ACC112 (cell line): ENCODE measurements around the gene MLLT3.

Experiments
- H2AFZ ChIP-seq: fragments of 200-600 bp; sonication (generic); one replicate; pipeline ENCODE4 v1.6.0; 2017; ENCODE audit warnings: antibody characterized with exemption, low read length; ENCODE audit not compliant: unreplicated experiment
- H3K27ac ChIP-seq: fragments of 200-600 bp; sonication (generic); 2 replicates; pipeline ENCODE4 v1.5.1; 2014; ENCODE audit warnings: low read depth, mild to moderate bottlenecking, antibody characterized with exemption, low read length, moderate library complexity
- H3K27me3 ChIP-seq: fragments of 200-600 bp; sonication (generic); 2 replicates; pipeline ENCODE4 v1.6.1; 2014; ENCODE audit warnings: mild to moderate bottlenecking, antibody characterized with exemption, low read length, moderate library complexity, mixed read lengths; ENCODE audit not compliant: insufficient read depth
- H3K36me3 ChIP-seq: fragments of 200-600 bp; sonication (generic); 2 replicates; pipeline ENCODE4 v1.6.1; 2016; ENCODE audit warnings: mild to moderate bottlenecking, antibody characterized with exemption, low read length, moderate library complexity, mixed read lengths; ENCODE audit not compliant: insufficient read depth
- H3K4me1 ChIP-seq: fragments of 200-600 bp; sonication (generic); one replicate; pipeline ENCODE4 v1.6.1; 2016; ENCODE audit warnings: low read length, mixed read lengths; ENCODE audit not compliant: insufficient read depth, unreplicated experiment, control insufficient read depth
- H3K4me3 ChIP-seq: fragments of 200-600 bp; sonication (generic); 2 replicates; pipeline ENCODE4 v1.5.1; 2014; ENCODE audit warnings: mild to moderate bottlenecking, low read depth, low read length
- H3K79me2 ChIP-seq: fragments of 200-600 bp; sonication (generic); one replicate; pipeline ENCODE4 v1.6.0; 2016; ENCODE audit warnings: low read length; ENCODE audit not compliant: control insufficient read depth, unreplicated experiment, insufficient read depth

MLLT3 gene

DNA sequence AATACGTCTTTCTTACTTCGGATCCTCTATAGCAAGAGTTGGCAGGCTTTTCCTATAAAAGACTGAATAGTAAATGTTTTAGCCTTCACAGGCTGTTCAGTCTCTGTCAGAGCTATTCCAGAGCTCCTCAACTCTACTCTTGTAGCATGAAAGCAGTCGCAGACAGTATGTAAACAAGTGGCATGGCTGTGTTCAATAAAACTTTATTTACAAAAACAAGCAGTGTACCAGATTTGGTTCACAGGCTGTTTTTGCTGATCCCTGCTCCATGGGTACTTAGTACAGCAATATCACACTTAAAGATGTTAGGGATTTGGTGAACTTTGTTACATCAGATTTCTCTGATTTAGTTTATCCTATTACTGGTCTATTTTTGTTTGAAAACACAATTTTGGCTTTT is 235.2 kb downstream of the MLLT3 start:
- Histone ChIP-seq H3K27me3 (no peaks in the 10 kb centered on the region), H2AFZ (no peak overlapping the region), H3K79me2 (no peaks in the 10 kb centered on the region), H3K36me3 (no peaks in the 10 kb centered on the region), H3K4me1 (peaks cover 6% of the 10 kb centered on the region), H3K27ac (no peak overlapping the region), H3K4me3 (no peak overlapping the region)

DNA sequence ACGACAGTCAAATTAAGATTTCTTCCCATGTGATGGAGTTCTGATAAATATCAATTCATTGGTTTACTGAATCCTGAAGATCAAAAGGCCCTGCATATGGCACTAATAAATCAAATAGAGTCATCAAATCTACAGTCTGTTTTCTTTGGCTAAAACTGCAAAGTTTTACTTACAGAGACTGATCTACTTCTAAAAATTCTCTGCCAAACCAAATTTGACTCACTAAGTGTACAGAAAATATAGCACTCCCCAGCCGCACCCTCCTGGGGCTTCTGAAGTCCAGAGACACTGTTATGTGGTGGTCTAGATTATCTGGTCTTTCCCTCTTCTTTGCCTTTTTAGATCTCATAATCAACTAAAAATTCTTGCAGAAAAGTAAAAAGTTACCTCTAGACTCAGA is 237.7 kb downstream of the MLLT3 start:
- no peaks in the 10 kb centered on the region for H3K27me3 ChIP-seq
- no peak overlapping the region for H2AFZ ChIP-seq
- H3K36me3 ChIP-seq: no peaks in the 10 kb centered on the region
- H3K27ac ChIP-seq: no peak overlapping the region
- no peak overlapping the region for H3K4me3 ChIP-seq
- no peaks in the 10 kb centered on the region for H3K79me2 ChIP-seq
- peaks cover 6% of the 10 kb centered on the region for H3K4me1 ChIP-seq

DNA sequence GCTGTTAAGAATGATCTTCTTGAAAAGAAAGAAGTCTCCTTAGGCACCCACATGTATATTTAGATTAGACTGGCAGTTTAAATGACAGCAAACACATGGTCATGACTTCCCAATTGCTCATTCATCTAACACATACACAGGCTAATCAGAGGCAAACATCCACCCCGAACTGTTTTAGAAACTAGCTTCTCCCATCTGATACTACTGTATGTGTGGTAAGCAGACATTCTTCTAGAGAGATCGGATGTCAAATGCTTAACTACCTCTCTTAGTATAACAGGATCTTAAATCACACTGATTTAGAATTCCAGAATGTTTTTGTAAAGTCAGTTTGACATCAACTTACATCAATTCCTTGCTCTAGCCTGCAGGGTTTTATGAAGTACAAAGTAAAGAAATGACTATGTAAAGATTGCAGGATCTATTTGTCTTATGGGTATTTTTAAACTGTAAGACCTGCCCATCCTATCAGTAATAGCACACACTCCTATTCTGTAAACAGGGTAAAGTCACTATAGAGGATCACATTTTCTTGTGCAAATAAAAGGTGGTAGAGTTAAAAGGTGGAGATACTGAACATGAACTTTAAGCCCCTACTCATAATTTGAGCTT is 239.7 kb downstream of the MLLT3 start:
- H3K27me3 ChIP-seq: no peaks in the 10 kb centered on the region
- no peak overlapping the region for H3K4me3 ChIP-seq
- peaks cover 6% of the 10 kb centered on the region for H3K4me1 ChIP-seq
- no peak overlapping the region for H2AFZ ChIP-seq
- H3K27ac ChIP-seq: no peak overlapping the region
- H3K36me3 ChIP-seq: no peaks in the 10 kb centered on the region
- no peaks in the 10 kb centered on the region for H3K79me2 ChIP-seq

DNA sequence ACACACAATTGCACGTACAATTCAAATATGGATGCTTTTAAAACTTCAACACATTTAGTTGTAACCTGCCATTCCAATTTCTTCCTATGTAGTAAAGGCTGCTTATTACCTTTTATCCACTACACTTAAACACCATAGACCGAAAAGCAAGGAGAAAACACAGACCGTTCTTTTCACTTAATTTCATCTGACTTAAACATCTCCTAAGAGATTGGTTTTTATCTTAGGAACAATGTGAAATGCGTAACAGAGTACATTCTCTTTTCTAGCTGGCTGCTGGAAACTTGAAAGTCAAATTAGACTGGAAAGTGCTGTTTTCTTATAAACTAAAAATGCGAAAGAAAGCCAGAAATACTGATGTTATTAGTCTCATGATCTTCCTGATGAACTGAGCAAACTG is 241.8 kb downstream of the MLLT3 start:
- Histone ChIP-seq H3K27ac (no peak overlapping the region), H3K27me3 (no peaks in the 10 kb centered on the region), H3K36me3 (no peaks in the 10 kb centered on the region), H3K79me2 (no peaks in the 10 kb centered on the region), H2AFZ (no peak overlapping the region), H3K4me3 (no peak overlapping the region), H3K4me1 (peaks cover 6% of the 10 kb centered on the region)

DNA sequence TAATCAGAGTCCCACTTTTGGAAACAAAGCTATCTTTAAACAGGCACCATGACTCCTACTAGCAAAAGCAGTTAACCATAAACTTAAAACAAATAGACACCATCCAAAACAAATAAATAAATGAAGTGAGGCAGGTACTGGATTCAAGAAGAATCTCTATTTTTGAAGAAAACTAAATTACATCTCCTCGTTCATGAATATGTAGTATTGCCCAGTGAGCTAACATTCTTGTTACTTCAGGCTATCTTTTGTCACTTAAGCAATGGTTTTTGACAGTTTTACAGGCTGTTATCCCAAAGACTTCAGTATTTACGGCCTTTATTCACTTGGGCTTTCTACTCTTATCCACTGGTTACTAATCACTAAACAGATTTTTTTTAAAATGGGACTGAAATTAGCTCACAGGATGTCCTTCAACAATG is 242.5 kb downstream of the MLLT3 start:
- H3K27me3 ChIP-seq: no peaks in the 10 kb centered on the region
- no peak overlapping the region for H3K4me3 ChIP-seq
- H3K4me1 ChIP-seq: peaks cover 6% of the 10 kb centered on the region
- no peak overlapping the region for H3K27ac ChIP-seq
- H2AFZ ChIP-seq: no peak overlapping the region
- H3K79me2 ChIP-seq: no peaks in the 10 kb centered on the region
- no peaks in the 10 kb centered on the region for H3K36me3 ChIP-seq

DNA sequence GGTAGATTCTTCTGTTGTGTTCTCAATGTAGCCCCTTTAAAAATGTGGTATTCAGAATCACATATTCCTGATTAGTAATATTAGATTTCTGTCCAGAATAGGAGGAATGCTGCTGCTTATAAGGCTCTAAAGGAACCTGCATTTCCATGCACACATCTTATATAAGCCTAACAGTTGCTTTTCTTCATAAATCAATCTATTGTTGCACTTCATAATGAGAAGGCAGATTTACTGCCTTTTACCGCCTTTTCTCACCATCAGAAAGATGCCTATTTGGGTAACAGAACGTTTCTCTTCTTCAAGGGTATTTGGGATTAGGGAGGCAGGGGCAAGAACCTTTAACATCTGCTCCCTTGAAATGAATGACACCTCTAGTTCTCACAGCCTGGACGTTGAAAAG is 243.4 kb downstream of the MLLT3 start:
- H3K27ac ChIP-seq: no peak overlapping the region
- no peaks in the 10 kb centered on the region for H3K27me3 ChIP-seq

DNA sequence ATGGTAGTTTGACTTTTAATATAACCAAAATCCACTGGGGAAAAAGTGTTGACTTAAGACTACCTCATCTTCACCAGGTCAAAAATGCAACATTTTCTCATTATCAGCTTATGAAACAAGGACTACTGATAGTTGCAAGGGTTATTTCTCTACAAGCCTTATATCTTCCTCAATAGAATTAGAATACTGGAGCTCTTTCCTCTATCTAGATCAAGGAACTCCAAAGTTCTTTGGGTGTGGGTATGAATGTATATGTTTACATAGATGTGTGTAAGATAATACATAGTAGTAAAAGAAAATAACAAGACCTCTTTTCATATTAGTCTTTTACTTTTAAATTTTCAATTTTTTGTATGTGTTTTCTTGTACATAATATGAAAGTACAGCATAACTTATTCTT is 244.5 kb downstream of the MLLT3 start:
- Histone ChIP-seq H3K4me1 (no peaks in the 10 kb centered on the region), H3K4me3 (no peak overlapping the region), H2AFZ (no peak overlapping the region), H3K79me2 (no peaks in the 10 kb centered on the region), H3K27me3 (no peaks in the 10 kb centered on the region), H3K36me3 (no peaks in the 10 kb centered on the region), H3K27ac (no peak overlapping the region)

More for the DNA sequence above, 243.4 kb downstream of the MLLT3 start:
- Histone ChIP-seq H3K79me2 (no peaks in the 10 kb centered on the region), H2AFZ (no peak overlapping the region), H3K36me3 (no peaks in the 10 kb centered on the region), H3K4me3 (no peak overlapping the region), H3K4me1 (no peaks in the 10 kb centered on the region)

DNA sequence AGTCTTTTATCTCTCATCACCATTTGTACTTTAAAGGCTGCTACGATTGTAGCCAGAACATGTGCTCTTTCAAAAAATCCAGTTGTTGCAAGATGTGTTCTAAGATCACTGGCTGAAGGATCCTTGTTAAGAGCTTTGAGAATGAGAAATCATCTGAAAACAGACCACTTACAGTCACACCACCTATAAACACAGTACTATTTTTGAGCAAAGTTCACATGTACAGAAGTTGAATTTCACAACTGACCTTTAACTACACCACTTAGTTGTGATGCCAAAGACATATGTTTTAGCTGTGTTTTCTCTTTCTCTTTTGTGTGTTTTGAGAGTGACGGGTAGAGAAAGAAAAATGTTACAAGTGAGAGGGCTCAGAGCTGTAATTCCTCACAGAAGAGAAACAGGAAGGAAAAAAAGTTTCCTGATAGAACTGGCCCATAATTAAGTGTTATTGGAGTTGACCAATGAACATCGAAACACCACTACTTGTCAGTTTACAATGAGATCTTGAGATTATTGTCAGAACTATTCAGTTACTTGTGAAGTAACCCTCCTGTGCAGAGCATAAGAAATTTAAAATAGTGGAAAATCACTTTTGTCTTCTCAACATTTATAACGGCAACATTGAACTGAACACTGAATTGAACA is 245.4 kb downstream of the MLLT3 start:
- Histone ChIP-seq H3K27me3 (no peaks in the 10 kb centered on the region), H3K4me1 (no peaks in the 10 kb centered on the region), H3K36me3 (no peaks in the 10 kb centered on the region), H3K79me2 (no peaks in the 10 kb centered on the region), H3K4me3 (no peak overlapping the region), H3K27ac (no peak overlapping the region), H2AFZ (no peak overlapping the region)

DNA sequence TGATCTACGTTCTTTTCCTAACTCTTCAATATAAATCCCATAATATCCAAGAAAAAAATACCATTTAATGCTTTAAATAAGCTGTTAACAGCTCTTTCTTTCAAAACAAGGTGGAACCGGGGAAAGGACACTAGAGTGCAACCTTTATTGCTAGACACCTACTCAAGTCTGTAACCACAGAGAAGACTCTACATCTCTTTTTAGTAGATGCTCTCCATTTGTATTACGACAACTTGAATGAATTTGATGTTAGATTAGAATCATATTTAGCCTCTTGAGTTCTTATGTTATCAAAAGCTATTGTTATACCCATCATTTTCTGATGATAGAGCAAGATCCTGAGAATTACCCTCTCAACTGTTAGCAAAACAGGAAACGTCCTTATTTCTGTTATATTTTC is 246.3 kb downstream of the MLLT3 start:
- no peaks in the 10 kb centered on the region for H3K36me3 ChIP-seq

DNA sequence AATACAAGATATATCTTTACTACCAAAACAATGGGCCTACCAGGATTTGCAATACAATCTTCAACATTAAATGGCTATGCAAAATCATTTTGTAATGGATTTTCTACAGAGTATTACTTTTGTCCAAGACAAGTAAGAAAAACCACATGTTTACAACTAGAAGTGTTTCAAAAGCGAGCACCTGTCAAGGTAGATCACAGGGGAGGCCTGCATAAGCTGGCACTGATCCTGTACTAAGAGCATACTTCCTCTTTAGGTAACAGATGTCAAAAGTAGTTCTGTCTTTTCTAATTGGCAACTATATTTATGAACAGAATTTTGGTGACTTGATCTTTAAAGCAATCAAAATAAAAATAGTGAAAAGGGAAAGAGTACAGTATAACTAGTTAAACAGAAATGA is 249.0 kb downstream of the MLLT3 start:
- H3K4me3 ChIP-seq: no peak overlapping the region
- no peaks in the 10 kb centered on the region for H3K79me2 ChIP-seq
- no peaks in the 10 kb centered on the region for H3K4me1 ChIP-seq
- H2AFZ ChIP-seq: no peak overlapping the region
- H3K27ac ChIP-seq: no peak overlapping the region
- no peaks in the 10 kb centered on the region for H3K27me3 ChIP-seq
- H3K36me3 ChIP-seq: no peaks in the 10 kb centered on the region

More for the DNA sequence above, 246.3 kb downstream of the MLLT3 start:
- Histone ChIP-seq H3K27ac (no peak overlapping the region), H3K4me1 (no peaks in the 10 kb centered on the region), H3K4me3 (no peak overlapping the region), H3K79me2 (no peaks in the 10 kb centered on the region), H2AFZ (no peak overlapping the region), H3K27me3 (no peaks in the 10 kb centered on the region)

DNA sequence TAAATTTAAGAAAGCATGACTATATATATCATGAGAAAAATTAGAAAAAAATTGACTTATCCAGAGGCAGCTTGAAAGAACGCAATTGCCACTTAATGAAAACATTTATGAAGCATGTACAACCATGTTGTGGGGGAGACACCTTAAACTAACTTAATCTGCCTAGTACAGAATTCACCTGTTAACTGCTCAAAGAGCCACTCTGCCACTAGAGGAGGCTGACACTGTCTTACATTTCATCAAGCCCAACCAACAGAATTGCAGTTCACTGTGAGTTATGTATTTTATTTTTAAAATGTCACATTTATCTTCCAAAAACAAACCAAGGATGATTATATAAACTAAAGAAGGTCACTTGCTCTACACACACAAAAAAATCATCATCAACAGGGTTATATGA is 252.9 kb downstream of the MLLT3 start:
- no peaks in the 10 kb centered on the region for H3K79me2 ChIP-seq
- H3K4me3 ChIP-seq: no peak overlapping the region
- no peak overlapping the region for H2AFZ ChIP-seq
- H3K27ac ChIP-seq: no peak overlapping the region
- no peaks in the 10 kb centered on the region for H3K27me3 ChIP-seq
- H3K4me1 ChIP-seq: no peaks in the 10 kb centered on the region
- no peaks in the 10 kb centered on the region for H3K36me3 ChIP-seq
